ENCODE measurements around the gene MRPL43. TPM values are rescaled to one million over a fixed set of nuclear protein-coding genes. Genes with fewer than 3 reads are reported as not detected.

MRPL43 gene
- total and polyA plus RNA-seq, 2 donors (not counting 3 experiments of a cell fraction or from before 2014, with no cell fraction given), result 75.0 to 144 TPM

- Histone ChIP-seq H3K27me3 (ENCODE audit: control insufficient read depth in 2 of 2, insufficient read depth in 2 of 2, low read length in 2 of 2) (no peaks in the 10 kb centered on the region), H3K9ac (replicated peaks; ENCODE audit: extremely low read depth, insufficient read depth, low read length) (no peak overlapping the region), H3K4me1 (ENCODE audit: control insufficient read depth, extremely low read depth, insufficient read depth, low read length) (no peaks in the 10 kb centered on the region), H3K36me3 (ENCODE audit: control insufficient read depth in 2 of 2, extremely low read depth in 1 of 2, insufficient read depth in 2 of 2, low read length in 2 of 2) (peaks cover 0 to 8% of the 10 kb centered on the region in 2 experiments), H3K9me3 (replicated peaks; ENCODE audit: control insufficient read depth, insufficient read depth, low read length) (no peaks in the 10 kb centered on the region), H3K27ac (ENCODE audit: insufficient read depth, low read depth, low read length) (no peak overlapping the region), H3K79me2 (ENCODE audit: control insufficient read depth, insufficient read depth, low read length) (no peaks in the 10 kb centered on the region), H3K4me2 (ENCODE audit: insufficient read depth, low read length) (no peak overlapping the region), H2AFZ (ENCODE audit: low read depth, low read length) (no peak overlapping the region), H3K9me1 (replicated peaks; ENCODE audit: control insufficient read depth, extremely low read depth, insufficient read depth, low read length) (no peaks in the 10 kb centered on the region), H4K20me1 (replicated peaks; ENCODE audit: control insufficient read depth, extremely low read depth, insufficient read depth, low read length) (no peaks in the 10 kb centered on the region), H3K4me3 (replicated peaks in 1 of 3; ENCODE audit: insufficient read depth in 1 of 3, low read depth in 1 of 3, low read length in 3 of 3) (no peak overlapping the region)
- intact Hi-C loops (cut with micrococcal nuclease) (no loop called here), dilution Hi-C loops (cut with MboI; ENCODE audit: extremely low pct_ligation_motif_present, low sequenced_read_pairs) (no loop called here)
- TF ChIP-seq EZH2 (IDR thresholded peaks at IDR 0.05; ENCODE audit: borderline replicate concordance, low read depth, low read length, severe bottlenecking) (no peak), MAX (IDR thresholded peaks at IDR 0.05; ENCODE audit: insufficient read depth, insufficient read length) (no peak), POLR2AphosphoS5 (IDR thresholded peaks at IDR 0.05; ENCODE audit: insufficient read depth, low read depth, low read length) (no peak), CTCF (IDR thresholded peaks at IDR 0.05; ENCODE audit: extremely low read depth in 1 of 2, insufficient read depth in 1 of 2, low read depth in 1 of 2, low read length in 2 of 2) (no peak), FOS (IDR thresholded peaks at IDR 0.05; ENCODE audit: borderline replicate concordance, insufficient read depth, low read length) (no peak), GATA2 (IDR thresholded peaks at IDR 0.05; ENCODE audit: insufficient read depth, insufficient read length, low read depth, low read length) (no peak), JUN (IDR thresholded peaks at IDR 0.05; ENCODE audit: borderline replicate concordance, insufficient read depth, insufficient read length, low read depth) (no peak), MYC (IDR thresholded peaks at IDR 0.05; ENCODE audit: low read depth, low read length) (no peak), POLR2A (IDR thresholded peaks at IDR 0.05; ENCODE audit: low read depth, low read length) (no peak)
- FAIRE-seq, result no peak
- ChIA-PET CTCF (interaction anchor here (1.0 kb wide), 1 partner anchor 37 kb away, joined by 3 read pairs; no protein-coding TSS in a partner anchor), POLR2A (no interaction called here)
- no TSS peak for BruUV-seq (replicated peaks)
- DNase-seq (ENCODE audit: low read depth, low spot score), result no peak
Measured at GRCh38 chr10:100977436-100977835, 9.9 kb downstream of the MRPL43 start.
